Measurements from ENCODE around the gene PLPPR4.

Gene PLPPR4

DNA sequence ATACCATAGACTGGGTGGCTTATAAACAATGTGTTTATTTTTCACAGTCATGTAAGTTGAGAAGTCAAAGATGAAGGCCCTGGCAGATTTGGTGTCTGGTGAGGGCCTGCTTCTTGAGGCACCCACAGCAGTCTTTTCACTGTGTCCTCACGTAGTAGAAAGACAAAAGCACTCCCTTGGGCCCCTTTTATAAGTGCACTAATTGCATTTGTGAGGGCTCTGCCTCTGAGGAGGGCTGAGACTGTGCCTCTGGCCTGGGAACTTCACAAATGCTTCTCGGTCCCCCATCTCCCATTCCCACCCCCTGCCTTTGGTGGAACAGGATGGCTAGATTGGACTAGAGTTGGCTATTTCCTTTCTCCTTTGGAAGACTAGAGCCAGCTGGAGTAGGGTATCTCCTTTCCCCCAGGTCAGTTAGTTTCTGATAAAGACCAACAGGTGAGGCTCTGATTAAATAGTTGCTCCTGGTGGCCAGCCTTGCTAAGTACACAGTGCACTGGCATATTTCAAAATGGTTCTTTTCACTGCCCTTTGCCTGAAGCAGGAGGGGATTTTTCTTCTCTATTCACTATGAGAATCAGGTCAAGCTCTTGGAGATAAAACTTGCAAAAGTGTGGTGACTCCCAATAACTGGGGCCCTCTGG lies 82.9 kb downstream of the PLPPR4 start:
- FAIRE-seq (no peak), DNase-seq (ENCODE audit: insufficient read length, low spot score) (no peak)

DNA sequence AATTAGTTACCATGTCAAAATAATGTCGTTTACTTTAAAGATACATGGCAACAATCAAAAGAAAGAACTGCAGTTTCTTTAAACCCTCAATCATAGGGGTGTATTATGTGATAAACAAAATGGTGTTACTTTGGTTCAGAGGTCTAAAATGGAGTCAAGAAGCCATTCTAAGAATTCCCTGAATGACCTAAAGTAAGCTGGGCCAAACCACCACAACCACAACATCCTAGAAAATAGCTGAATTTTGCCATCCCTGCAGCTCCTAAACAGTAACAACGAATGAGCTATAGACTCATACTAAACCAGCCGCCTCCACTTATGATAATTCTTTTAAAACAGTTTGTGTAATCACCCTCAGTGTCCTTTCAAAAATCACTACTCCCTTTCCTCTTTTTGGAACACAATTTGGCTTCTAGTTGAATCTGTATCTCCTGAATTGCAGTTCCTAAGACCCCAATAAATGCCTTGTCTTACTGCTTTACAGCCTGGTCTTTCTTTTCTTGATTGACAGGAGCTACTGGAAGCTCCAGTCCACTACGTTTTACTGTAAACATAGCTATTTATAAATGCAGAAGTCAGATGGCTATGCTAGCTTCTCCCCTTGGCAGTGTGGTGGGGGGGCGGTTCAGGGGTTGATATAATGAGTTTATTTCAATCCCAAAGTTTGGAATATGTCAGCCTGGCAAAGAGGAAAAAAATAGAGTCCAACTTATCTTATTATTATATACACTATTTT lies 84.3 kb downstream of the PLPPR4 start:
- DNase-seq (ENCODE audit: insufficient read length, low spot score) = no peak
- no peak for FAIRE-seq

DNA sequence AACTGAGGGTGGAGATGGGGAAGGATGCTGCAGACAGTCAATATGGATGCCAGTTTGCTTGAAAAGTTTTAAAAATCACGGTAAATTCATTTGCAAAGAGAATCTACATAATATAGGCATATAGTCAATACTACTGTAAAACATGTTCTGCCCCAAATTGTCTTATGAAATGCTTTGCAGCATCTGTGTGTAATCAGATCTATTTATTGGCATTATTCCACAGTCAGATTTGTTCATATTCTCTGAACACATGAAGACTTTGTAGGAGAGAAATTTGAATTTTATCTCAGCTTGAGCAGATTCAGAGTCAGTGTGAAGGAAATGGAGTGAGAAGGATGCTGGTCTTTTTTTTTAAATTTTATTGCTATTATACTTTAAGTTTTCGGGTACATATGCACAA lies 88.5 kb downstream of the PLPPR4 start:
- FAIRE-seq (no peak), DNase-seq (ENCODE audit: insufficient read length, low spot score) (no peak)

DNA sequence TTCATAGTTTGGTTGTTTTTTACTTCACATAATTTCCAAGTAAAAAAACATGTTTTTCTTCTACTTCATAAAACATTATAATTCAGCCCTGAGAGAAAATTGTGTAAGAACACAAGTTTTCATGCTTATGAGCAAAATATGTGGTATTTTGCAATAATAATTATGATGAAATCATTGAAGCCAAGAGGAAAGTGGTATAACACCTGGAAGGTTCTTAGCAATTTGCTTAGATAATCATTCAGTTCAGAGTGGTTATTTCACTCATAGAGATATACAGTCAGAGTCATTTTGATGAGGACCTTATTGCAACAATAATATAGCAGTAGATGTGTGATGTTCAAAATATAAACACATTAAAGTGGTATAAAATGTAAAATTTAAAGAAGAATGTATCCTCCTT lies 94.5 kb downstream of the PLPPR4 start:
- FAIRE-seq = no peak
- DNase-seq (ENCODE audit: insufficient read length, low spot score) = no peak
